ENCODE data around the gene WDR64. TPM values are rescaled to one million over a fixed set of nuclear protein-coding genes. Genes with fewer than 3 reads are reported as not detected.

WDR64 gene
- total and polyA plus RNA-seq, 2 donors (not counting 3 experiments of a cell fraction or from before 2014, with no cell fraction given) = not detected

DNA sequence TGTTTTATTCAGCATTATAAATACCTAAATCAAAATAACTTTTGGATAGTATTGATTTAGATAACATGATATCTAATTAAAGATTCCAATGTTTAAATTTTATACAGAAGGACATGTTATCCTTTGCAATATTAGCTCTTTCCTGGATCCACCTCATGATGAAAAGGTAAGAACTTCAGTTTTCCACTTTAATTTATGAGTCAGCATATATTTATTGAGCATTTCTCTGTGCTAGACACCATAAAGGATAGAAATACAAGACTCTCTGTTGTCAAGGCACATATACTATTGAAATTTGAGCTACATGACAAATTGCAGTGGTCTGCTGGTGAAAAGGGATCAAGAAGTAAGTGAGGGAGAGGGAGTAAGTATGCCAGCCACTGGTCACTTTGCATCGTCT, 127.8 kb downstream of the WDR64 start:
- ChIA-PET CTCF (no interaction called here), POLR2A (no interaction called here)
- no peak overlapping the region for H3K4me3 ChIP-seq (replicated peaks in 1 of 3; ENCODE audit: insufficient read depth in 1 of 3, low read depth in 1 of 3, low read length in 3 of 3)
- TF ChIP-seq, protein P1, sequence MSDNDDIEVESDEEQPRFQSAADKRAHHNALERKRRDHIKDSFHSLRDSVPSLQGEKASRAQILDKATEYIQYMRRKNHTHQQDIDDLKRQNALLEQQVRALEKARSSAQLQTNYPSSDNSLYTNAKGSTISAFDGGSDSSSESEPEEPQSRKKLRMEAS (IDR thresholded peaks at IDR 0.05; ENCODE audit: insufficient read depth, insufficient read length) = no peak
- TF ChIP-seq MYC (IDR thresholded peaks at IDR 0.05; ENCODE audit: low read depth, low read length) = no peak
- no peaks in the 10 kb centered on the region for H4K20me1 ChIP-seq (replicated peaks; ENCODE audit: control insufficient read depth, extremely low read depth, insufficient read depth, low read length)
- no peak overlapping the region for H3K9ac ChIP-seq (replicated peaks; ENCODE audit: extremely low read depth, insufficient read depth, low read length)
- H3K27me3 ChIP-seq (ENCODE audit: control insufficient read depth in 2 of 2, insufficient read depth in 2 of 2, low read length in 2 of 2) = no peaks in the 10 kb centered on the region
- H3K4me2 ChIP-seq (ENCODE audit: insufficient read depth, low read length) = no peak overlapping the region
- no TSS peak for BruUV-seq (replicated peaks)
- FAIRE-seq = no peak
- no peaks in the 10 kb centered on the region for H3K9me1 ChIP-seq (replicated peaks; ENCODE audit: control insufficient read depth, extremely low read depth, insufficient read depth, low read length)
- H3K27ac ChIP-seq (ENCODE audit: insufficient read depth, low read depth, low read length) = no peak overlapping the region
- H3K36me3 ChIP-seq (ENCODE audit: control insufficient read depth in 2 of 2, extremely low read depth in 1 of 2, insufficient read depth in 2 of 2, low read length in 2 of 2) = no peaks in the 10 kb centered on the region
- no peak for DNase-seq (ENCODE audit: low read depth, low spot score)
- no peak overlapping the region for H2AFZ ChIP-seq (ENCODE audit: low read depth, low read length)
- H3K9me3 ChIP-seq (replicated peaks; ENCODE audit: control insufficient read depth, insufficient read depth, low read length) = no peaks in the 10 kb centered on the region
- intact Hi-C loops (cut with micrococcal nuclease) (no loop called here), dilution Hi-C loops (cut with MboI; ENCODE audit: extremely low pct_ligation_motif_present, low sequenced_read_pairs) (no loop called here)
- H3K4me1 ChIP-seq (ENCODE audit: control insufficient read depth, extremely low read depth, insufficient read depth, low read length) = no peaks in the 10 kb centered on the region
- H3K79me2 ChIP-seq (ENCODE audit: control insufficient read depth, insufficient read depth, low read length) = no peaks in the 10 kb centered on the region

DNA sequence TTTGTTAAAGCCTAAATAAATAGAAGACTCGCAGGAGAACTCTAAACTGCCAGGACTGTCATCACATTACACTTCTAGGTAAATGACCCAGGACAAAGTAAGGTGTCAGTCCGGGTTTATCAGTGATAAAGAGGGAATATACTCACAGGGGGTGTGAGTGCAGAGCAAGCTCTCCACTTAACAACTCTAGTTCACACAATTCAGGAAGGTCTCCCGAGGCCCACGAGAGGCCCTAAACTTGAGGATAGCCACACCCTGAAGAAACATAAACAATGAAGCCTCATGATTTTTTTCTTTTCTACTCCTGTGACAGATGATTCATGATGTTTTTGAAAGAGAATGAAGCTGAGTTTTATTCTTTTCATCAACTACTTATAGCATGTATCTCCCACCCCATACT, 130.3 kb downstream of the WDR64 start:
- intact Hi-C loops (cut with micrococcal nuclease) (no loop called here), dilution Hi-C loops (cut with MboI; ENCODE audit: extremely low pct_ligation_motif_present, low sequenced_read_pairs) (no loop called here)
- no peak for FAIRE-seq
- H3K27ac ChIP-seq (ENCODE audit: insufficient read depth, low read depth, low read length) = no peak overlapping the region
- no peak overlapping the region for H2AFZ ChIP-seq (ENCODE audit: low read depth, low read length)
- no peaks in the 10 kb centered on the region for H3K27me3 ChIP-seq (ENCODE audit: control insufficient read depth in 2 of 2, insufficient read depth in 2 of 2, low read length in 2 of 2)
- H3K79me2 ChIP-seq (ENCODE audit: control insufficient read depth, insufficient read depth, low read length) = no peaks in the 10 kb centered on the region
- no peak overlapping the region for H3K4me2 ChIP-seq (ENCODE audit: insufficient read depth, low read length)
- ChIA-PET CTCF (no interaction called here), POLR2A (no interaction called here)
- no peaks in the 10 kb centered on the region for H3K9me3 ChIP-seq (replicated peaks; ENCODE audit: control insufficient read depth, insufficient read depth, low read length)
- TF ChIP-seq EZH2 (IDR thresholded peaks at IDR 0.05; ENCODE audit: borderline replicate concordance, low read depth, low read length, severe bottlenecking) = no peak
- TF ChIP-seq MYC (IDR thresholded peaks at IDR 0.05; ENCODE audit: low read depth, low read length) = no peak
- no peak for TF ChIP-seq FOS (IDR thresholded peaks at IDR 0.05; ENCODE audit: borderline replicate concordance, insufficient read depth, low read length)
- no peak for TF ChIP-seq POLR2AphosphoS5 (IDR thresholded peaks at IDR 0.05; ENCODE audit: insufficient read depth, low read depth, low read length)
- TF ChIP-seq POLR2A (IDR thresholded peaks at IDR 0.05; ENCODE audit: low read depth, low read length) = no peak
- TF ChIP-seq JUN (IDR thresholded peaks at IDR 0.05; ENCODE audit: borderline replicate concordance, insufficient read depth, insufficient read length, low read depth) = no peak
- TF ChIP-seq, protein P2, sequence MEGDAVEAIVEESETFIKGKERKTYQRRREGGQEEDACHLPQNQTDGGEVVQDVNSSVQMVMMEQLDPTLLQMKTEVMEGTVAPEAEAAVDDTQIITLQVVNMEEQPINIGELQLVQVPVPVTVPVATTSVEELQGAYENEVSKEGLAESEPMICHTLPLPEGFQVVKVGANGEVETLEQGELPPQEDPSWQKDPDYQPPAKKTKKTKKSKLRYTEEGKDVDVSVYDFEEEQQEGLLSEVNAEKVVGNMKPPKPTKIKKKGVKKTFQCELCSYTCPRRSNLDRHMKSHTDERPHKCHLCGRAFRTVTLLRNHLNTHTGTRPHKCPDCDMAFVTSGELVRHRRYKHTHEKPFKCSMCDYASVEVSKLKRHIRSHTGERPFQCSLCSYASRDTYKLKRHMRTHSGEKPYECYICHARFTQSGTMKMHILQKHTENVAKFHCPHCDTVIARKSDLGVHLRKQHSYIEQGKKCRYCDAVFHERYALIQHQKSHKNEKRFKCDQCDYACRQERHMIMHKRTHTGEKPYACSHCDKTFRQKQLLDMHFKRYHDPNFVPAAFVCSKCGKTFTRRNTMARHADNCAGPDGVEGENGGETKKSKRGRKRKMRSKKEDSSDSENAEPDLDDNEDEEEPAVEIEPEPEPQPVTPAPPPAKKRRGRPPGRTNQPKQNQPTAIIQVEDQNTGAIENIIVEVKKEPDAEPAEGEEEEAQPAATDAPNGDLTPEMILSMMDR (IDR thresholded peaks at IDR 0.05; ENCODE audit: extremely low read depth in 1 of 2, insufficient read depth in 1 of 2, low read depth in 1 of 2, low read length in 2 of 2) = no peak
- no peaks in the 10 kb centered on the region for H3K36me3 ChIP-seq (ENCODE audit: control insufficient read depth in 2 of 2, extremely low read depth in 1 of 2, insufficient read depth in 2 of 2, low read length in 2 of 2)
- H3K9ac ChIP-seq (replicated peaks; ENCODE audit: extremely low read depth, insufficient read depth, low read length) = no peak overlapping the region
- no peaks in the 10 kb centered on the region for H3K4me1 ChIP-seq (ENCODE audit: control insufficient read depth, extremely low read depth, insufficient read depth, low read length)
- no peak overlapping the region for H3K4me3 ChIP-seq (replicated peaks in 1 of 3; ENCODE audit: insufficient read depth in 1 of 3, low read depth in 1 of 3, low read length in 3 of 3)
- no TSS peak for BruUV-seq (replicated peaks)
- no peak for DNase-seq (ENCODE audit: low read depth, low spot score)
- no peaks in the 10 kb centered on the region for H3K9me1 ChIP-seq (replicated peaks; ENCODE audit: control insufficient read depth, extremely low read depth, insufficient read depth, low read length)
- H4K20me1 ChIP-seq (replicated peaks; ENCODE audit: control insufficient read depth, extremely low read depth, insufficient read depth, low read length) = no peaks in the 10 kb centered on the region

Measured in endothelial cell of umbilical vein (primary cell).